HG03060 (cell line): Measurements from ENCODE around the gene CCDC50.
A peak's percentile ranks its signal among the peaks of the same experiment; 100 is the strongest.

Source experiments
- ATAC-seq: cut with Tn5 transposase; IDR thresholded peaks from one replicate; pipeline ENCODE4 v1.9.1; 2021; ENCODE audit warnings: low read depth, moderate number of reproducible peaks; ENCODE audit not compliant: unreplicated experiment

CCDC50 gene

DNA sequence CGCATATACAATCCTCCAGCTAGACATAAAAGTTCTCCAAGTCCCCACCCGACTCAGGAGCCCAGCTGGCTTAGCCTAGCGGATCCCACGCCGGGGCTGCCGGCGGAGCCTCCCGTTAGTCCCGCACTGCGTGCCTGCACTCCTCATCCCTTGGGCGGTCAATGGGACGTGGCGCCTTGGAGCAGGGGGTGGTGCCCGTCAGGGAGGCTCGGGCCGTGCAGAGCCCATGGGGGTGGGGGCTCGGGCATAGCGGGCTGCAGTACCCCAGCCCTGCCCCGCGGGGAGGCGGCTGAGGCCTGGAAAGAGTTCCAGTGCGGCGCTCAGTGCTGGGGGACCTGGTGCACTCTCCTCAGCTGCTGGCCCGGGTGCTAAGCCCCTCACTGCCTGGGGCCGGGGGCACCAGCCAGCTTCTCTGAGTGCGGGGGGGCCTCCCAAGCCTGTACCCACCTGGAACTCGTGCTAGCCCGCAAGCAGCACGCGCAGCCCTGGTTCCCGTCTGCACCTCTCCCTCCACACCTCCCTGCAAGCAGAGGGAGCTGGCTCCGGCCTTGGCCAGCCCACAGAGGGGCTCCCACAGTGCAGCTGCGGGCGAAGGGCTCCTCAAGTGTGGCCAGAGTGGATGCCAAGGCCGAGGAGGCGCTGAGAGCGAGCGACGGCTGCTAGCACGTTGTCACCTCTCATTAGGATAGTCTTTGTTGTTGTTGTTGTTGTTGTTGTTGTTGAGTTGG is 12.2 kb upstream of the CCDC50 start:
- ATAC-seq = no peak

DNA sequence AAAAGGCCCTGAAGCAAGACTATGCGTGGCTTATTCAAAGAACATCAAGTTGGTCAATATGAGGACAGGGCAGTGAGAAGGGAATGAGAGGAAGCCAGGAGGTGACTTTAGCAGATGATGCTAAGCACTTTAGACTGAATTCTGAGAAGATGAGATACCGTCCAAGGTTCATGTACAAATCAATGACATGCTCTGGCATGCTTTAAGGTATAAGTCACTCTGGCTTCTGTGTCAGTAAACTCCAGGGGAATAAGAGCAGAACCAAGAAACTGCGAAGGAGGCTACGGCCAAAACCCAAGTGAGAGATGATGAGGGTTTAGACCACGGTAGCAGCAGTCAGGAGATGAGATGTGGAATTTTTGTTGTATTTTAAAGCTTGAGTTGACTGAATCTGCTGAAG is 8.9 kb upstream of the CCDC50 start:
- no peak for ATAC-seq

DNA sequence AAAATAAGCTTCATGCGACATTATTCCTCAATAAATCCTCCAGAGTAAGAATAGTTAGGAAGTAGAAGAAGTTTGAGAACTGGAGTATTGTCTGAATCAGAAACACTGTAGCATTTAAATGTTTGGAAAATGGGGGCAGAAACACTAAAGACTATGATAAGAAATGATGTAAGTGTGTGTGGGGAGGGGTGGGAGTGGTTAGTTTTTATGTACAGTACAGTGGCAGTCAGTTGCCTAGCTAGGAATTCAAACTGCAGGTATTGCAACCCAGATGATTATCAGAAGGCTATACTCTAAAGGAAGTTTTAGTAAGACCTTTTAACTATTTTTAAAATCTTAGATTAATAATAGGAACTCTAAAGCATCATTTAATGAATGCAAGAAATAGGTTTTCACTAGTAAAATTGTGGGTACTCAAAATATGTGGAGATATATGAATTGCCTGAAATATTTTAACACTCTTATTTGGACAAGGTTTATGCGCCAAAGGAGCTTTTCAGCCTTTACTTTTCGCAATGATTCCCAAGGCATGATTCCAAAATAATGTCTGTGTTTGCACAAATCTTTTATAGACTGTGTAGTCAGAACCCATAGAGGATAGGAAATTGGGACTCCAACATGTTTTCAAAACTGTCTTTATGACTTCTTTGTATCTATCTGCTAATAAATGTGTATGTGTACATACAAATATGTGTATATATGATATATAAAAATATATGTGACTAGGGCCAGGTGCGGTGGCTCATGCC is 8.0 kb upstream of the CCDC50 start:
- no peak for ATAC-seq

DNA sequence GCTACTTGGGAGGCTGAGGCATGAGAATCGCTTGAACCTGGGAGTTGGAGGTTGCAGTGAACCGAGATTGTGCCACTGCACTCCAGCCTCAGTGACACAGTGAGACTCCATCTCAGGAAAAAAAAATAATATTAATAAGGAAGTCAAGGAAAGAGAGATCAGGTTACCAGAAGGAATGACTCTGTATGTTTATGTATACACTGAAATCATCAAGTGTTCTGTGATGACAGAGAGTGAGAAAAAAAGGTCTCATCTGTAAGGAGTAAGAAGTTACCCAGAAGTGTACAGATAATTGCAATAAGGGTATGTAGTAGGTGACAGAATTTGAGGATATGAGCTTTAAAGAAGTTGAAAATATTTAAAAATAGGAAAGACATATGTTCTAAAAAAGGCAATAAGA is 4.3 kb upstream of the CCDC50 start:
- ATAC-seq = no peak

DNA sequence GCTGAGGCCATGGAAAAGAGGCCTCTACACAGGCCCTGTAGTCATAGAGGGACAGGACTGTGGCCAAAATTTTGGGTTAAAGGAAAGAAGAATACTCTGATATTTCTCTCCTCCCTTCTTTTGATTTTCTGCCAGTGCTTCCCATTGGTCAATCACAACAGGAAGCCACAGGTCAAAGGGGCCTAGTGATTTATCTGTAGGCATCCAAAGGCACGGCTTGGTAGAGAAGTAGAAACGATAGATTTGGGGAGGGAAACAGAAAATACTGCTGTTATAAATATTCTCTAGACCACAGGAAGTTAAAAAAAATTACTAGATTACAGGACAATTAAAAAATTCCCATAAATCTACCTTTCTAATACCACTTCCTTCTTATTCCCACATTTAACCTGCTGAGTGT is 1.7 kb upstream of the CCDC50 start:
- no peak for ATAC-seq

DNA sequence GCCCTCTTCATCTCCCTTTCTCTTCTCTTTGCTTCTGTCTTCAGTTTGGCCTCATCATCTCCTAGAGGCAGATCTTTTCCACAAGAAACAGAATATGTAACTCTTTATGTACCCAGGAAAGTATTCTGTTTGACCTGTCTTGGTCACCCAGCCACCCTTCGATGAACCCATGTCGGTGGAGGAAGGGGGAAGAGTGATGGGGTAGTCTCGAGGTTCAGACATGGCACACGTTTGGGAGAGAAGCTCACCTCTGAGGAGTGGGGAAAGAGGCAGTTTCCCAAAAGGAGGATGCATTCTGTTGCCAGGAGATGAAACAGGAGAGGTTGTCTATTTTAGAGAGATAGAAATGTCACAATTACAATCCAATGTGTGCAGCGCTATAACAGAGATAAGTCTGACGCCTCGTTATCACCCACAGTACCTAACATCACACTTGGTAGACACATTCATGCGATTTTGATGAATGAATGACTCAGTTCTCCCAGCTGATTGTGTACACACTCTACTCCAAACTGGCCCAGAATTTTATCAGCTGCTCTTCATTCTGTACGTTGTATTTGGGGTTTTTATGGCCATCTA is 722 bp upstream of the CCDC50 start:
- no peak for ATAC-seq

DNA sequence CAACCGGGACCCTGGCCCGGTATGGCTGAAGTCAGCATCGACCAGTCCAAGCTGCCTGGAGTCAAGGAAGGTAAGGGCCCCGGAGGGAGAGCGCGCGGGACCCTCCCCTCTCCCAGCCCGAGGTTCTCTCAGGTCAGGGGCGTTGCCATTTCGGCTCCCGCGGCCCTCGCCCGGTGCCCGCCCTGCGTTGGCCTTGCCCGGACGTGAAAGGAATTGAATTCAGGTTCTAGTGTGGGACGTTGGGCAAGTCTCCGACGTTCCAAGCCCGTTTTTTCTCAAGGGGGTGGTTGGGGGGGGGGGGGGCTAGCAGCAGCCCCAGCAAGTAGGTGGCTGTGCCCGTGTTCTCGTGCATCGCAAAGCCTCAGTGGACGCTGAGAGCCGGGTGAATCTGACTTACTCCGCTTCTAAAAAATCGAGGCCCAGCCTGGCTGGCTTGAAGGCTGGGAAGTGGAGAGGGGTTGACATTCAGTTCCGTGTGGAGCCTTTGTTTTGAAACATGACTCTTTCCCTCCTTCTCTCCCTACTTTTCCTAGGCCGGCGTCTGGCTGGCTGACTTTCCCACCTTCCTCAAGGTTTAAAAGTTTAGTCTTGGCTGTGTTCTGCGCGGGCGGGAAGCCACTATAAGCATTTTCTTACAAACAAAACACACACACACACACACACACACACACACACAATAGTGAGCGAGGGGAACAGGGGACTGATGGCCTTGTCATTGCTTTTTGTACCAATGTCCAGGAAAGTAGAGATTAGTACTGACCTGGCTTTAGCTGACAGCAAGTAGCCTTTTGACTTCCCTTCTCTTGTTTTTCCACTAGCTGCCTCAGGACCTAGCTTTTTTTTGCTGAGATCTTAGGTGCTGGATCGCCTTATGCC is 698 bp downstream of the CCDC50 start, which contains the start of gene UTS2B:
UTS2B (minus strand) TSS at position 873 of the 876 bp plus-strand sequence. CDS start 48,337 bp downstream, outside the sequence.
- peak; percentile 3 for ATAC-seq

DNA sequence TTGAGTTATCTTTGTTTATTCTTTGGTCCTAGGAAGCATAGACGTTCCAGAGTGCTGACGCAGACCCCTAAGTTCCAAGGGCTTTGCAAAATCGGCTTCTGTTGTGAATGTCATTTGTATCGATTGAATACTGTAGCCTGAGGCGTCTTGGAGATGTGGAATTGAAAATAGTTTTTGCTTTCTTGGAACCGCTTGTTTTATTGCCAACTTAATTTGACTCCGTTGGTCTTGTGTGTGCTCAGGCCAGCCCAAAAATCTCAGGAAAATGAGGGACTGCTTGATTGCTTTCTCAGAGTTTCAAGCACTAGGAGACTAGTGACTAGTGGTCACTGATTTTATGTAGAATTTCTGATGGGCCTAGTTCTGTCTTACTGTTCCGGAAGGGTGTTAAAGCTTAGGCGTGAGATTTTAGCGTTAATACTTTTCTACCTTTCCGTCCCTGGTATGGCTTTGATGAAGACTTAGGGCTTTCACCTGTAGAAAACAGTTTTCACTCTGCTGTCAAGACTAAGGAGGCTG is 1.4 kb downstream of the CCDC50 start:
- no peak for ATAC-seq

DNA sequence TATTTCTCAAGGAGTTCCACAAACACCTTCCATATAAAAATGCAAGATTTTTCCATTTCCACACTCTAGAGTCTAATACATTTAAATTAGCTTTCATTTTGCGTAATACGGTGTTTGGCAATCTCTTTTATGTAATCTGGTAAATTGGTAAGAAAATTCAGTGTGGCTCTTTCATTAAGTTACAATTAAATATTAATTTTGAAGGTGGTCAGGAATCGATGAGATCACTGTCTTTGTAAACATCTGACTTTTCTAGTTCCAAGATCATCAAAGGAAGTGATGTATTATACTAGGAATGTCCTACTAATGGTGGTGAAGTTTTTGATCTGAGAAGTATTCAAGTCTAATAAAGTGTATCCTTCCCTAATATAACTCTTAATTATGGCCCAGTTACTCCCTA is 2.2 kb downstream of the CCDC50 start:
- no peak for ATAC-seq

DNA sequence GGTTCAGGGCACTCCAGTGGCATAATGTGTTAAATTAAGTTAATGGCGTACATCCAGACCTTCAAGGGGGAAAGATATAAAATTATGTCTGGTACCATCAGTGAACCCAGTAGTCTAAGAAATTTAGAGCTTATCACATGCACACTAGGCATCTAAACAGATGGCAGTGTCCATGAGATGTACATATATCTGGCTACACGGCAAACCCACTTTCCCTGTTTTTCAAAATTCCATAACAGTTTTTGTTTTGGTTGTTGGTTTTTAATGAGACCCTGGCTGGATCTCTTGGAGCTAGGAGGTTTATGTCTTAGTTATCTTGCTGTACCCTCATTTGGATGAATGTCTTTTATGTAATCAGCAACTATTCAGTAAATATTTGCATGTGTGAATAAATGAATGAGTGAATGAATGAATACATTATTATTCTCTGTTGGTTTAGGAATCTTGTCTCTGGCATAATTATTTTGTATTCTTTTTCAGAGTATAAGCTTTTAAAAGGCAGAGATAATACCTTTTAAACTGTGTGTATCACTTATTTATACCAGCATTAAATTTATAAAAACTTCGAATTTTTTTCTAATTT is 4.2 kb downstream of the CCDC50 start:
- ATAC-seq = no peak

DNA sequence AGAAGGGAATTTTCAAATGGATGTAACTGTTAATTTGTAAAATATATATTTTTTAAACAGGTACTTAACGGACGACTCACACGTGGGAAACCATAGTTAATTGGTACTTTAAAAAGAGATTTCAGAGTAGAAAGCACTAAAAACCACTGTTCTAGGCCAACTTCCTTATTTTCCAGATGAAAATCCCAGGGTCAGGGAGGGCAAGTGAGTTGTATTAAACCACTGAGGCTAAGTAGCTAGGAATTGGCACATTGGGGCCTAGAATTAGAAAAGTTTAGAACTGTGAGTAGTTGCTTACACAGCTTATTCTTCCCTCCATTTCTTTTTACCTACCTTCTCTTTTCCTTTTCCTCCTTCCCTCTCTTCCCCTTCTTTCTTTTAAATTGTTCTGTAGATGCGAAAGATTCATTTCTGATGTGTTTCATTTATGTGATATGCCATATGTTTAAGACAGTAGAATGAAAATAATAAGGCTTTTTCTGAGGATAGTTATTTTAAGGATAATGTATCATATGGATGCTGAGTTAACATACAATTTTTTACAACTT is 5.2 kb downstream of the CCDC50 start:
- ATAC-seq = no peak

DNA sequence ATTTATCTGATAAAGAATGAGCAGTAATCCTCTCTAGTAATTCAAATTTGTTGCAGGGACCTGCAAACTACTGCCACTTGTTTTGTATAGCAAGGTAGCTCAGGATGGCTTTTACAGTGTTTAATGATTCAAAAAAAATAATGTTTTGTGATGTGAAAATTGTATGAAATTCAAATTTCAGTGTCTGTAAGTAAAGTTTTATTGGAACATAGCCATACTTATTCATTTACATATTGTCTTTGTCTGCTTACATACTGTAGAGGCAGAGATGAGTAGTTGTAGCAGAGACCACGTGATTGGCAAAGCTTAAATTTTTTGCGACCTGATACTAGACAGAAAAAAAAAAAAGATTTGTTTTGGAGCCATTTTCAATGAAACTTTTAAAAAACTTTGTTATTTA is 7.6 kb downstream of the CCDC50 start:
- ATAC-seq = peak; percentile 29

DNA sequence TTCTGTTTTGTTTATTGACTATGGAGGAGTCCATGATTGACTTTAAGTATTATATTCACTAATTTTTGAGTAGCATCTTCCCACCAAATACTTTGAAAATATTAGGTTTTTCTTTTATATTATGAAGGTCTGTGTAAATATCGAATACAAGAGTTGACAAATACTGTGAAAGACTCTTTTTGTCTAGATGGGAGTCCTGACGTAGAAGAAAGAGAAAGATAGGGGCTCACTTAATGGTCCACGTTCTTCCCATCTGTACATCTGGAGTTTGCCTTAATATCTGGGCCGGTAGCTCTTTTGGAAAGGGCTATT is 8.9 kb downstream of the CCDC50 start:
- ATAC-seq = no peak

DNA sequence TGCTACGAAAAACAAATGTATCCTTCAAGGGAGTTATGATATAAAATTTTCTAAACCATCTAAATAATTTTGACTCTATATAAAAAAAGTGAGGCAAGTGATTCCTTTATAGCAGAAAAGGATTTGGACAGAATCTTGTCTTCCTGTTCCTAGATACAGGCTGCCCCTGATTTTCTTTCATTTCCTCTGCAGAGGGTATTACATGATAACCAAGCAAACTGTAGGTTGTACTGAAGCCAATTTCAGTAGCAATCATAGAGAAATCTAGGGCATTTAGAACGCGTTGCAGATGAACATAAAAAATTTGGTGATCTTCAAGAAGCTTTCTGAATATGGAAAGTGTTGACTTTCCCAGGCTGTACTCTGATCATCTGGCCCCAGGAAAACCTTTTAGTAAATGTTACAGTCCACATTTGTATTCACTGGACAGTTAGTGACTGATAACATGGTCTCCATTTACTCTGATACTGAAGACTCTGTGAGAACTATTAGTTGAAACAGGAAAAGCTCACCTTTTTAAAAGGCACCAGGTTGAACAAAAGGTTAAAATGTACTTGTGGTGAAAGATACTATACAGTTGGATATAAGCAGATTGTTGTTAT is 10.2 kb downstream of the CCDC50 start:
- ATAC-seq = no peak

DNA sequence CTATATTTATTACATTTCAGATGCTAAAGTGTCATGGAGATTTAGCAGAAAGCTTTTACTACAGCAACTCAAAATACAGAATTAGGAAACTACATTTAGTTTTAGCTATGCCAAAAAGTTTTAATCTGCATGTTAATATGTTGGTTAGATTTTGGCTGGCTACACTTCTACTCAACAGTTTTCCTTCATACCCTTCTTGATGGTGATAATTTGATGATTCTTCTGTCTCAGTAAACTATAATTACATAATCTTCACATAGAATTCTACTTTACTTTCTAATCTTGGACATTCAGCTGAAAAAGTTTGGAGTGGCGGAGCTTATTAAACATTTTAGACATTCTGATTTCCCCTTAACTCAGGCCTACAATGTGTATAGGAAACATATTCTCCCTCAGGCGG is 11.2 kb downstream of the CCDC50 start:
- ATAC-seq = no peak

DNA sequence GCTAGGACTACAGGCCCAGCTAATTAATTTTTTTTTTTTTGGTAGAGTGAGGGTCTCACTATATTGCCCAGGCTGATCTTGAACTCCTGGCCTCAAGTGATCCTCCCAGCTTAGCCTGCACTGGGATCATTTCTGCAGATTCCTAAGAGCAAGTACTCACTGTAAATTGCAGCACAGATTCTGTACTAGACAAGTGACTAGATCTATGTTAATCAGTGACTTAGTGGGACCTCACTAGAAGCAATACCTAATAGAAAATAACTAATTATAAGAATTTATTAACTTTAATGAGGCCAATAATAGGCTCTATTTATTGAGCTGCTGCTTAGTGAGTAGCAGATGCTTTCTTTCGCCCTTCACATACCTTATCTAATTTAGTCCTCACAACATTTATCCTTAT is 11.8 kb downstream of the CCDC50 start:
- no peak for ATAC-seq

DNA sequence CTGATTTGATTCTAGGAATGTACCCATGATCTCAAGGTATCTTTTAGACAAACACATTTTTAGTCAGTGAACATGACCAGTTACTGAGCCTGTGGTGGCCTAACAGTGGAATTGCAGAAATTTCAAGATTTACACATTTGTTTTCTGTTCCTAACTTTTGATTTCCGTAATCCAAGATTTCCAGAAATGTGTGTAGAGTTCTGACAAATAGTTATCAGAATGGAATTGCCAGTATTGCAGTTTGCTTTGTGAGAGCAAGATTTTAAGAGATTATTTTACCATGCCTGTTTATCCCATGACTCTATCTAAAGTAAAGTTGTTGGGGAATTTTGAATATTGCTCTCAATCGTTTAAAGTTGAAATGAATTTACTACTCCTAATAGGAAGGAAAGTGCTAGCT is 12.8 kb downstream of the CCDC50 start:
- no peak for ATAC-seq

DNA sequence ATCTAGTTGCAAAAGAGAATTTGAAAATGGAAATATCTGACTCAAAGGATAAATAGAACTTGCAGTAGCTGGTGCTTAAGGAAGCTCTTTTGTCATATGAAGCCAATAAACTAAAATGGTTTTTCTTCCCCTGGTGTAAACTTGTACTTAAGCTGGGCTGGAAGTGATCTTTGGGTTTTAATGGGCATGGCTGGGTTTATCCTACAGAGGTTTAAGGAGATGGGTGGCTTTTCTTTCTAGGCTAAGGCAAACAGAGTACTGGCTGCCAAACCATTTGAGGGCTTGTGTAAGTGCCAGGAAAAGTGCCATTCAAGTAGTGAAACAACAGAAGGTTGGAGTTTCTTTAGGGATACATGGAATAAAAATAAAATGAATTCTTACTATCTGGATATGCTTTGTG is 13.2 kb downstream of the CCDC50 start:
- no peak for ATAC-seq

DNA sequence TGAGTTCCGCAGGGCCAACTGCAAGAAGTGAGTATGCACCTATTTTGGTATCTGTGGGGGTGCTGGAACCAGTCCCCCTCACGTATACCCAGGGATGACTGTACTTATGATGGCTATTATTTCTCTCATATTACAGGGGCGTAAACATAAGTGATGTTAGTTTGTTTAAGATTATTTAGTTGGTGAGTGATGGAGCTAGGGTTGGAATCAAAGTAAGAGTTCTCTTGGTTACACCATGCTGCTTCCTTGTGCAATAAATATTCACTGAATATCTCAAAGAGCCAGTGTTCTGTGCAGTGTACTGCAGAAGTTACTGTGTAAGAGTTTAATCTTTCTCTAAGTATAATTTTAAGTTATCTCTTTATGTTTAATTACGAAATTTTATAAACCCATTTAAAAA is 13.9 kb downstream of the CCDC50 start:
- no peak for ATAC-seq

DNA sequence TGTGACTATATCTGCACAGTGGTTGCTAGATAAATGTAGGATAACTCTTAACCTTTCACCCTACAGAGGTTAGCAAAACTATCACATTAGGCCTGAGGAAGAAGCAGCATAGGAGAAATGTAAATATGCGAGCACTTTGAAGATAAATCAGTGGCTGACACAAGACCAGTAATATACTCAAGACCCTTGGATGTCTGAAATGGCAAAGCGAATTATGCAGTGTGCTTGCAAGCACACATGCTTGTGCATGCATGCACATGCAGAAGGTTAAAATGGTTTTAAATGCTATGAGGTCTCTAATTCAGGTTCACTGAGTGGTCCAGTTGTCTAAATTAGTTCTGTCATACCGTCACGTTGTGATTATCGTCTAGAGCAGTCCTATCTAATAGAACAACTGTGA is 14.7 kb downstream of the CCDC50 start:
- no peak for ATAC-seq
